Gastrocnemius medialis (tissue), 4 donors: ENCODE data around the gene GABBR2. TPM values are rescaled to one million over a fixed set of nuclear protein-coding genes. Genes with fewer than 3 reads are reported as not detected.

ENCODE experiments used
- ATAC-seq, 2 donors: fragments of 150-250 bp; one replicate each; pipeline ENCODE4 v1.9.1; 2016
- DNase-seq, 2 donors: peaks; one replicate each; pipeline ENCODE4 v3.0.0-alpha.2; 2019
- H3K27ac ChIP-seq, 4 donors: fragments of 200-600 bp; sonication (generic); 1 replicate in 1 of 4; 2 replicates in 3 of 4; pipeline ENCODE4 v1.5.1; 2016 to 2018; ENCODE audit warnings: mild to moderate bottlenecking in 2 of 4, moderate library complexity in 1 of 4
- H3K27me3 ChIP-seq, 3 donors: fragments of 200-600 bp; sonication (generic) in 2 of 3; 1 replicate in 1 of 3; 2 replicates in 2 of 3; pipeline versions ENCODE4 v1.5.1 to v1.6.0; 2016 to 2019; ENCODE audit warnings: mild to moderate bottlenecking in 1 of 3, moderate library complexity in 1 of 3
- H3K36me3 ChIP-seq, 2 donors: fragments of 200-600 bp; sonication (generic) in 1 of 2; one replicate each; pipeline ENCODE4 v1.5.1; 2017 to 2018
- H3K4me1 ChIP-seq, 2 donors: fragments of 200-600 bp; sonication (generic) in 1 of 2; one replicate each; pipeline ENCODE4 v1.5.1; 2016 to 2017; ENCODE audit warnings: mild to moderate bottlenecking in 2 of 2
- H3K4me3 ChIP-seq, 4 donors: fragments of 200-600 bp; sonication (generic) in 3 of 4; 1 replicate in 1 of 4; 2 replicates in 3 of 4; pipeline ENCODE4 v1.5.1; 2016 to 2019; ENCODE audit warnings: mild to moderate bottlenecking in 2 of 4
- H3K9me3 ChIP-seq, 3 donors: fragments of 200-600 bp; sonication (generic) in 2 of 3; 1 replicate in 1 of 3; 2 replicates in 2 of 3; pipeline ENCODE4 v1.5.1; 2016 to 2019
- POLR2A ChIP-seq, 2 donors: fragments of 450-650 bp; IDR thresholded peaks; one replicate each; pipeline ENCODE4 v1.6.1; 2017; ENCODE audit warnings: antibody characterized with exemption in 2 of 2, mild to moderate bottlenecking in 2 of 2, moderate library complexity in 2 of 2
- in situ Hi-C, 4 donors: fragments of 200-750 bp; cut with MboI; loops; one replicate each; pipeline versions ENCODE4 v1.15.0 to v1.8.0; 2017; ENCODE audit warnings: low sequenced_read_pairs in 4 of 4
- intact Hi-C: fragments of 100-400 bp; cut with DNase I; formaldehyde crosslinking; loops from one replicate; pipeline ENCODE4 v1.15.1; 2023; ENCODE audit warnings: low total_unique reads
- total RNA-seq, 4 donors: library from RNA; depleted of rRNA; stranded (reverse); fragments of >200 nt; gene quantifications; one replicate each; pipeline versions ENCODE4 v1.1.0 to v1.2.3, GENCODE V29; 2016
- TF ChIP-seq, protein P1 (sequence below), 5 experiments: fragments of 450-650 bp in 3 of 5; fragments of 200-600 bp in 2 of 5; sonication (generic) in 2 of 5; IDR thresholded peaks in 4 of 5; conservative IDR thresholded peaks in 1 of 5; 1 replicate in 4 of 5; 2 replicates in 1 of 5; pipeline ENCODE4 v1.5.1; 2016 to 2019; ENCODE audit warnings: antibody characterized with exemption in 5 of 5, mild to moderate bottlenecking in 3 of 5, moderate library complexity in 3 of 5

Gene GABBR2
- total RNA-seq, 4 donors from 2014 or later: 0.46 to 0.80 TPM; not detected in 2

DNA sequence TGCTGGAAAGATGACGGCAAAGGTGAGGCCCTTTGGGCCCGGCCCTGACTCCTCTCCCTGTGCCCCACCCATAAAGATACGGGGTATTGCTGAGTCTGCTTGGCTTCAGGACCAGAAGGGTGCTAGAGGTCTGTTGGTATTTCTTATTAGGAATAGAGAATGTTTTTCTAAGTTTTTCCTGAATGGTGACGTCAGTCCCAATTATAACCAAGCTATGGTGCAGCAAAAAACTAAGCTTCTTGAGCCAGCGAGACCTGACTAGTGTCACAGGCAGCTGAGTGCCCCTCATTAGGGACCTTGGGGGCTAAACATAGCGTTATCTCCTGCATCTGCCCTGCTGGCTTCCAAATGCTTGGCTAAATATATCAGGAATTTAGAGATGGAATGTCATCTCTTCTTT, 302.3 kb downstream of the GABBR2 start:
- DNase-seq (no peak), ATAC-seq (no peak)
- Histone ChIP-seq H3K9me3 (no peaks in the 10 kb centered on the region), H3K27me3 (no peaks in the 10 kb centered on the region), H3K27ac (no peak overlapping the region), H3K4me3 (no peak overlapping the region), H3K36me3 (no peaks in the 10 kb centered on the region), H3K4me1 (no peaks in the 10 kb centered on the region)
- in situ Hi-C loops (no loop called here), intact Hi-C loops (no loop called here)
- TF ChIP-seq, protein P1, sequence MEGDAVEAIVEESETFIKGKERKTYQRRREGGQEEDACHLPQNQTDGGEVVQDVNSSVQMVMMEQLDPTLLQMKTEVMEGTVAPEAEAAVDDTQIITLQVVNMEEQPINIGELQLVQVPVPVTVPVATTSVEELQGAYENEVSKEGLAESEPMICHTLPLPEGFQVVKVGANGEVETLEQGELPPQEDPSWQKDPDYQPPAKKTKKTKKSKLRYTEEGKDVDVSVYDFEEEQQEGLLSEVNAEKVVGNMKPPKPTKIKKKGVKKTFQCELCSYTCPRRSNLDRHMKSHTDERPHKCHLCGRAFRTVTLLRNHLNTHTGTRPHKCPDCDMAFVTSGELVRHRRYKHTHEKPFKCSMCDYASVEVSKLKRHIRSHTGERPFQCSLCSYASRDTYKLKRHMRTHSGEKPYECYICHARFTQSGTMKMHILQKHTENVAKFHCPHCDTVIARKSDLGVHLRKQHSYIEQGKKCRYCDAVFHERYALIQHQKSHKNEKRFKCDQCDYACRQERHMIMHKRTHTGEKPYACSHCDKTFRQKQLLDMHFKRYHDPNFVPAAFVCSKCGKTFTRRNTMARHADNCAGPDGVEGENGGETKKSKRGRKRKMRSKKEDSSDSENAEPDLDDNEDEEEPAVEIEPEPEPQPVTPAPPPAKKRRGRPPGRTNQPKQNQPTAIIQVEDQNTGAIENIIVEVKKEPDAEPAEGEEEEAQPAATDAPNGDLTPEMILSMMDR (IDR thresholded peaks at IDR 0.05 in 4 of 5, conservative IDR thresholded peaks at IDR 0.05 in 1 of 5): no peak
- no peak for TF ChIP-seq POLR2A (IDR thresholded peaks at IDR 0.05)

DNA sequence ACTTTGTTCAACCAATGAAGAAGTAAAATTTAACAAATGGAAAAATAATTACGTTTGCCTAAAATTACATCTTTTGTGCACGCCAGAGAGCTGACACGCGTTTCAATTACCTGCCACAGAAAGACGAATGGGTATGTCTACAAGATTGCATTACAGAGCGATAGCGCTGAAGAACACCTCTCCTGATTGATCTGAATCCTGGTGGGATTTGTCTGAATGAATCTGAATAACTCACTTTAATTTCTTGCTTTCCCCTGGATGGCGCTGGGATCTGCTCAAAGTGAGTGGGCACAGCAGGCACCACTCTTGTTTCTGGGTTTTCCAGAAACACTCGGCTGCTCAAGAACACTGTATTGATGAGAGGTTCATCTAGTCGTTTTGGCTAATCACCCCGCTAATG, 304.5 kb downstream of the GABBR2 start:
- TF ChIP-seq, protein P1 (IDR thresholded peaks at IDR 0.05 in 4 of 5, conservative IDR thresholded peaks at IDR 0.05 in 1 of 5): no peak
- no peak for TF ChIP-seq POLR2A (IDR thresholded peaks at IDR 0.05)
- in situ Hi-C loops: no loop called here
- Histone ChIP-seq H3K4me1 (no peaks in the 10 kb centered on the region), H3K9me3 (no peaks in the 10 kb centered on the region), H3K27me3 (no peaks in the 10 kb centered on the region), H3K4me3 (no peak overlapping the region), H3K36me3 (no peaks in the 10 kb centered on the region), H3K27ac (no peak overlapping the region)
- intact Hi-C loops: no loop called here
- no peak for ATAC-seq
- no peak for DNase-seq

DNA sequence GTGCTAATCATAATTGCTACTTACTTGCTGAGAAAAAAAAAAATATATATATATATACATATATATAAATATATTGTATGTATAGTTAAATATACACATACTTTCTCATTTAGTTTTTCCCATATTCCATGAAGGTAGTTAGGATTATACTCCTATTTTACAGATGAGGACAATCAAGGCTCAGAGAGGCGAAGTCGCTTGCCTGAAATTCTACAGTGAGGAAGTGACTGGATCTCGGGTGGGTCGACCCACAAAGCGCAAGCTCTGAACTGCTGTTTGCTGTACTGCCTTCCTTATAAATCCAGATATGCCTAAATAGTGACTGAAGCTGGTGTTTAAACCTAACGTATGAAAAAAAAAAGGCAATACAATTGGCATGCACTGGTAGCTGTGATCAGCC, 305.0 kb downstream of the GABBR2 start:
- Histone ChIP-seq H3K36me3 (no peaks in the 10 kb centered on the region), H3K27me3 (no peaks in the 10 kb centered on the region), H3K4me3 (no peak overlapping the region), H3K27ac (no peak overlapping the region), H3K4me1 (no peaks in the 10 kb centered on the region), H3K9me3 (no peaks in the 10 kb centered on the region)
- ATAC-seq (no peak), DNase-seq (no peak)
- TF ChIP-seq, protein P1 (IDR thresholded peaks at IDR 0.05 in 4 of 5, conservative IDR thresholded peaks at IDR 0.05 in 1 of 5): no peak
- TF ChIP-seq POLR2A (IDR thresholded peaks at IDR 0.05): no peak
- intact Hi-C loops (no loop called here), in situ Hi-C loops (no loop called here)

DNA sequence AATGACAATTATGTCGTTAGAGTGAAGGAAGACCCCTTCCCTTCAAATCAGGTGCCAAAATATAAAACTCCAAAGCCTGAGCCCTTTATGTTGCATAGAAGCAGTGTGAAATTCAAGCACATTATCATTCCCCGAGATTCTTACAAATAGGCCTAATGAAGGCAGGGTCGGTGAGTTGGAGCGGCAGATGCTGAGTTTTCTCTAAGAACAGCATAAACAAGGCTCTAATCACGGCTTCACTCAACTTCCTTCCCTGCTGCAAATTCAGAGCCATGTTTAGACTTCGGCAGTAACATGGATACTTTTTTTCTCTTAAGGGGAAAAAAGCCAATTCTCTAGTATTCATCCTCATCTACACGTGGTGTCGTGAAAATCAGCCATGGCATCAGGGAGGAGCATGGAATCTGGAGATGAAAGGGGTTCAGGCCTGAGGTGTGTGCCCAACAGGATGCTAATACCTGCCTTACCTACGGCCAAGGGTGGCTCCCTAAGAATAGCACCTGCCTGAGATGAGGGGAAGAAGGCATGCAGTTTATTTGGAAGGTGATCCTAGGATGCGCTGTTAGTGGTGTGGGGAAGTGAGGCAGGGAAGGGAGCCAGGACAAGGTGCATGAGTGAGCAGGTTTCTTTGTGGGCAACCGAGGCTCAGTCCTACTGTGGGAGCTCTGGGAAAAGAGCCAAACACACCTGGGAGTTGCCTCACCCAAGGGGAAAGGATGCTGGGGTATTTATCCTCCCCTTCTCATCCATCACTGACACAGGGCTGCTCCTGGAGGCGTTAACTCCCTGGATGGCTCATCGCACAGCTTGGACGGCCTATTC, 306.5 kb downstream of the GABBR2 start:
- no peaks in the 10 kb centered on the region for H3K9me3 ChIP-seq
- ATAC-seq (no peak), DNase-seq (no peak)
- H3K27ac ChIP-seq: no peak overlapping the region
- intact Hi-C loops: no loop called here
- no peak for TF ChIP-seq POLR2A (IDR thresholded peaks at IDR 0.05)
- TF ChIP-seq, protein P1 (IDR thresholded peaks at IDR 0.05 in 4 of 5, conservative IDR thresholded peaks at IDR 0.05 in 1 of 5): no peak
- in situ Hi-C loops: no loop called here
- H3K27me3 ChIP-seq: no peaks in the 10 kb centered on the region
- no peaks in the 10 kb centered on the region for H3K36me3 ChIP-seq
- H3K4me3 ChIP-seq: no peak overlapping the region
- H3K4me1 ChIP-seq: no peaks in the 10 kb centered on the region
